Esophagus muscularis mucosa (tissue), 3 donors: ENCODE measurements around the gene TEKT1.

Experiments
- POLR2A ChIP-seq: fragments of 450-650 bp; IDR thresholded peaks from one replicate; pipeline ENCODE4 v1.6.1; 2017; ENCODE audit warnings: antibody characterized with exemption, moderate library complexity, mild to moderate bottlenecking, low read depth
- TF ChIP-seq, protein P1 (sequence below), 3 experiments: fragments of 200-600 bp in 2 of 3; fragments of 450-650 bp in 1 of 3; sonication (generic) in 2 of 3; IDR thresholded peaks; one replicate each; pipeline ENCODE4 v1.5.1; 2017 to 2019; ENCODE audit warnings: antibody characterized with exemption in 3 of 3, mild to moderate bottlenecking in 2 of 3, moderate library complexity in 1 of 3

DNA sequence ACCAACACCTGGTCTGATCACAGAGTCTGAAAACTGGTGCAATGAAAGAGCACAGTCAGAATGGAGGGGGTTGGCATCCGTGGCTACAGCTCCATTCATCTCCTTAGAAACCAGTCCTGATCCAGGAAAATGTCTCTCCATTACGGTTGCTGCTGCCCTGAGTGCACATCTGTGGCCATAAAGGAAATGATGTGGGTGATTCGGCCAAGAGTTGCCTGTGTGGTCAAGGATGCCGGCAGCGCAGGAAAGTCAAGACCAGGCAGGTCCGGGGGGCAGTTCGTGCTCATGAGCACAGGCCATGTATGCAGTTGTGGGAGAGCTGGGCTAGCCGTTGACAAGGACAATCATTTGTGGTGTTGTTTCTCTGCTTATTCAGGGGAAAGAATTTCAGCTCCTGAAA is 69.8 kb downstream of the TEKT1 start:
- TF ChIP-seq, protein P1, sequence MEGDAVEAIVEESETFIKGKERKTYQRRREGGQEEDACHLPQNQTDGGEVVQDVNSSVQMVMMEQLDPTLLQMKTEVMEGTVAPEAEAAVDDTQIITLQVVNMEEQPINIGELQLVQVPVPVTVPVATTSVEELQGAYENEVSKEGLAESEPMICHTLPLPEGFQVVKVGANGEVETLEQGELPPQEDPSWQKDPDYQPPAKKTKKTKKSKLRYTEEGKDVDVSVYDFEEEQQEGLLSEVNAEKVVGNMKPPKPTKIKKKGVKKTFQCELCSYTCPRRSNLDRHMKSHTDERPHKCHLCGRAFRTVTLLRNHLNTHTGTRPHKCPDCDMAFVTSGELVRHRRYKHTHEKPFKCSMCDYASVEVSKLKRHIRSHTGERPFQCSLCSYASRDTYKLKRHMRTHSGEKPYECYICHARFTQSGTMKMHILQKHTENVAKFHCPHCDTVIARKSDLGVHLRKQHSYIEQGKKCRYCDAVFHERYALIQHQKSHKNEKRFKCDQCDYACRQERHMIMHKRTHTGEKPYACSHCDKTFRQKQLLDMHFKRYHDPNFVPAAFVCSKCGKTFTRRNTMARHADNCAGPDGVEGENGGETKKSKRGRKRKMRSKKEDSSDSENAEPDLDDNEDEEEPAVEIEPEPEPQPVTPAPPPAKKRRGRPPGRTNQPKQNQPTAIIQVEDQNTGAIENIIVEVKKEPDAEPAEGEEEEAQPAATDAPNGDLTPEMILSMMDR (IDR thresholded peaks at IDR 0.05) = no peak
- TF ChIP-seq POLR2A = no peak
